Measurements from ENCODE around the gene DMRT3. TPM values are rescaled to one million over a fixed set of nuclear protein-coding genes. Genes with fewer than 3 reads are reported as not detected.

Gene DMRT3
- total and polyA plus RNA-seq, 2 donors (not counting 1 experiment from before 2014, with no cell fraction given) = not detected

DNA sequence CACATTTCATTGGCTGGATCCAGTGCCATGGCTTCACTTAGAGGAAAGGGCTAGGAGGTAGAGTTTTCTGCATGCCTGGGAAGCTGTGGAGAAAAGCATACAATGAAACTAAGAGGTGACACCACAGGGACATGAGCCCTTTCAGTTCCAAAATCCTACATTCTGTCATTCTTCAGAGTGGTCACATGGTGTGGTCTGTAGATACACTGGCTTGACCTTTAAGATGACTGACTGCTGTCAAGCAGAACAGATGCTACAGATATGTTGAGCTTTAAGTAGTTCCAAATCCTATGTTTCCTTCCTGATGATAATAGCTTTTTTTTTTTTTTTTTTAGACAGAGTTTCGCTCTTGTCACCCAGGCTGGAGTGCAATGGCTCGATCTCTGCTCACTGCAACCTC is 26.2 kb downstream of the DMRT3 start:
- no peak overlapping the region for H3K9ac ChIP-seq (ENCODE audit: insufficient read depth, low read length)

GRCh38 chr9:1005043-1005667 is 28.7 kb downstream of the DMRT3 start:
- Histone ChIP-seq H3K4me2 (ENCODE audit: extremely low read depth, insufficient read depth, low read length) (no peak overlapping the region), H3K27ac (ENCODE audit: insufficient read depth, low read length) (no peak overlapping the region), H3K9ac (ENCODE audit: insufficient read depth, low read length) (no peak overlapping the region), H3K4me3 (replicated peaks in 1 of 4; ENCODE audit: control extremely low read depth in 1 of 4, insufficient read depth in 1 of 4, low read depth in 3 of 4, low read length in 4 of 4) (no peak overlapping the region), H3K9me3 (ENCODE audit: control insufficient read depth, insufficient read depth, low read depth, low read length) (no peaks in the 10 kb centered on the region), H3K4me1 (ENCODE audit: control insufficient read depth, extremely low read depth, insufficient read depth, low read length) (no peaks in the 10 kb centered on the region), H3K36me3 (ENCODE audit: control insufficient read depth, insufficient read depth, low read length) (no peaks in the 10 kb centered on the region), H2AFZ (ENCODE audit: low read length) (no peak overlapping the region), H3K27me3 (ENCODE audit: control insufficient read depth, insufficient read depth, low read length) (no peaks in the 10 kb centered on the region), H4K20me1 (ENCODE audit: control insufficient read depth, extremely low read depth, insufficient read depth, low read length) (no peaks in the 10 kb centered on the region), H3K79me2 (ENCODE audit: control insufficient read depth, insufficient read depth, low read length) (no peaks in the 10 kb centered on the region)
- DNase-seq (ENCODE audit: low read depth in 2 of 2) = peak; percentile 42 to 49
- no peak for TF ChIP-seq EZH2 (IDR thresholded peaks at IDR 0.05; ENCODE audit: low read length, missing control alignments)
- TF ChIP-seq, protein P1, sequence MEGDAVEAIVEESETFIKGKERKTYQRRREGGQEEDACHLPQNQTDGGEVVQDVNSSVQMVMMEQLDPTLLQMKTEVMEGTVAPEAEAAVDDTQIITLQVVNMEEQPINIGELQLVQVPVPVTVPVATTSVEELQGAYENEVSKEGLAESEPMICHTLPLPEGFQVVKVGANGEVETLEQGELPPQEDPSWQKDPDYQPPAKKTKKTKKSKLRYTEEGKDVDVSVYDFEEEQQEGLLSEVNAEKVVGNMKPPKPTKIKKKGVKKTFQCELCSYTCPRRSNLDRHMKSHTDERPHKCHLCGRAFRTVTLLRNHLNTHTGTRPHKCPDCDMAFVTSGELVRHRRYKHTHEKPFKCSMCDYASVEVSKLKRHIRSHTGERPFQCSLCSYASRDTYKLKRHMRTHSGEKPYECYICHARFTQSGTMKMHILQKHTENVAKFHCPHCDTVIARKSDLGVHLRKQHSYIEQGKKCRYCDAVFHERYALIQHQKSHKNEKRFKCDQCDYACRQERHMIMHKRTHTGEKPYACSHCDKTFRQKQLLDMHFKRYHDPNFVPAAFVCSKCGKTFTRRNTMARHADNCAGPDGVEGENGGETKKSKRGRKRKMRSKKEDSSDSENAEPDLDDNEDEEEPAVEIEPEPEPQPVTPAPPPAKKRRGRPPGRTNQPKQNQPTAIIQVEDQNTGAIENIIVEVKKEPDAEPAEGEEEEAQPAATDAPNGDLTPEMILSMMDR (conservative IDR thresholded peaks at IDR 0.05 in 1 of 2, IDR thresholded peaks at IDR 0.05 in 1 of 2; ENCODE audit: low read depth in 1 of 2, low read length in 2 of 2) = peak; percentile 48 to 59

More for the DNA sequence above, 26.2 kb downstream of the DMRT3 start:
- Histone ChIP-seq H3K27me3 (ENCODE audit: control insufficient read depth, insufficient read depth, low read length) (no peaks in the 10 kb centered on the region), H3K4me3 (replicated peaks in 1 of 4; ENCODE audit: control extremely low read depth in 1 of 4, insufficient read depth in 1 of 4, low read depth in 3 of 4, low read length in 4 of 4) (no peak overlapping the region), H3K79me2 (ENCODE audit: control insufficient read depth, insufficient read depth, low read length) (no peaks in the 10 kb centered on the region), H2AFZ (ENCODE audit: low read length) (no peak overlapping the region), H4K20me1 (ENCODE audit: control insufficient read depth, extremely low read depth, insufficient read depth, low read length) (no peaks in the 10 kb centered on the region), H3K36me3 (ENCODE audit: control insufficient read depth, insufficient read depth, low read length) (no peaks in the 10 kb centered on the region), H3K9me3 (ENCODE audit: control insufficient read depth, insufficient read depth, low read depth, low read length) (no peaks in the 10 kb centered on the region), H3K4me2 (ENCODE audit: extremely low read depth, insufficient read depth, low read length) (no peak overlapping the region), H3K27ac (ENCODE audit: insufficient read depth, low read length) (no peak overlapping the region), H3K4me1 (ENCODE audit: control insufficient read depth, extremely low read depth, insufficient read depth, low read length) (no peaks in the 10 kb centered on the region)
- DNase-seq (ENCODE audit: low read depth in 2 of 2) = no peak
- TF ChIP-seq, protein P1 (conservative IDR thresholded peaks at IDR 0.05 in 1 of 2, IDR thresholded peaks at IDR 0.05 in 1 of 2; ENCODE audit: low read depth in 1 of 2, low read length in 2 of 2) = no peak
- TF ChIP-seq EZH2 (IDR thresholded peaks at IDR 0.05; ENCODE audit: low read length, missing control alignments) = no peak

- H3K4me2 ChIP-seq (ENCODE audit: extremely low read depth, insufficient read depth, low read length) = no peak overlapping the region
- H2AFZ ChIP-seq (ENCODE audit: low read length) = no peak overlapping the region
- no peaks in the 10 kb centered on the region for H3K4me1 ChIP-seq (ENCODE audit: control insufficient read depth, extremely low read depth, insufficient read depth, low read length)
- no peaks in the 10 kb centered on the region for H3K79me2 ChIP-seq (ENCODE audit: control insufficient read depth, insufficient read depth, low read length)
- no peaks in the 10 kb centered on the region for H3K9me3 ChIP-seq (ENCODE audit: control insufficient read depth, insufficient read depth, low read depth, low read length)
- no peaks in the 10 kb centered on the region for H3K36me3 ChIP-seq (ENCODE audit: control insufficient read depth, insufficient read depth, low read length)
- TF ChIP-seq, protein P1 (conservative IDR thresholded peaks at IDR 0.05 in 1 of 2, IDR thresholded peaks at IDR 0.05 in 1 of 2; ENCODE audit: low read depth in 1 of 2, low read length in 2 of 2) = no peak
- TF ChIP-seq EZH2 (IDR thresholded peaks at IDR 0.05; ENCODE audit: low read length, missing control alignments) = no peak
- H3K27ac ChIP-seq (ENCODE audit: insufficient read depth, low read length) = no peak overlapping the region
- no peak overlapping the region for H3K4me3 ChIP-seq (replicated peaks in 1 of 4; ENCODE audit: control extremely low read depth in 1 of 4, insufficient read depth in 1 of 4, low read depth in 3 of 4, low read length in 4 of 4)
- no peaks in the 10 kb centered on the region for H4K20me1 ChIP-seq (ENCODE audit: control insufficient read depth, extremely low read depth, insufficient read depth, low read length)
- no peaks in the 10 kb centered on the region for H3K27me3 ChIP-seq (ENCODE audit: control insufficient read depth, insufficient read depth, low read length)
- no peak overlapping the region for H3K9ac ChIP-seq (ENCODE audit: insufficient read depth, low read length)
- DNase-seq (ENCODE audit: low read depth in 2 of 2) = no peak
Observed at GRCh38 chr9:1007312-1007711, 30.9 kb downstream of the DMRT3 start.

Data from fibroblast of lung (primary cell).